Naive thymus-derived CD4-positive, alpha-beta T cell (primary cell): ENCODE measurements around the gene XCL2. TPM values are rescaled to one million over a fixed set of nuclear protein-coding genes. Genes with fewer than 3 reads are reported as not detected.
"Not testable (repeated sequence)": the region's sequence is repeated elsewhere in the genome, so short reads cannot be mapped to it uniquely, and the experiment has no call there.

Experiments used
- ATAC-seq: fragments of 150-1000 bp; cut with Tn5 transposase; 2 replicates; pipeline ENCODE4 v1.10.0; 2021; ENCODE audit warnings: mild to moderate bottlenecking, moderate library complexity
- CTCF ChIA-PET: fragments of 350-600 bp; sonication (Branson Sonifier 250); formaldehyde crosslinking; loops from one replicate; lab custom pipeline; 2021; ENCODE audit warnings: antibody characterized with exemption; lab: Charles Lee
- POLR2A ChIA-PET: fragments of 350-600 bp; sonication (Branson Sonifier 250); formaldehyde crosslinking; loops from one replicate; lab custom pipeline; 2021; ENCODE audit warnings: antibody characterized with exemption, inconsistent platforms; lab: Charles Lee
- DNase-seq, 9 donors: peaks; one replicate each; pipeline versions ENCODE4 v3.0.0 to v3.0.0-alpha.2; 2020 to 2022; ENCODE audit warnings: mixed read lengths in 1 of 9
- H3K27ac ChIP-seq: one replicate; pipeline ENCODE4 v1.7.0; 2013; ENCODE audit warnings: mild to moderate bottlenecking, low read depth, low read length, moderate library complexity
- H3K27me3 ChIP-seq, 2 donors: one replicate each; pipeline ENCODE4 v1.7.0; 2013; ENCODE audit warnings: low read length in 2 of 2, mild to moderate bottlenecking in 2 of 2, moderate library complexity in 2 of 2; ENCODE audit not compliant: control insufficient read depth in 2 of 2, insufficient read depth in 2 of 2
- H3K36me3 ChIP-seq, 3 experiments: 1 replicate in 2 of 3; 2 replicates in 1 of 3; pipeline ENCODE4 v1.7.0; 2013; ENCODE audit warnings: low read length in 3 of 3, mild to moderate bottlenecking in 3 of 3, moderate library complexity in 1 of 3; ENCODE audit not compliant: insufficient read depth in 3 of 3, control insufficient read depth in 2 of 3
- H3K4me1 ChIP-seq, 2 donors: one replicate each; pipeline ENCODE4 v1.7.0; 2013; ENCODE audit warnings: low read length in 2 of 2, mild to moderate bottlenecking in 2 of 2, moderate library complexity in 1 of 2; ENCODE audit not compliant: control insufficient read depth in 2 of 2, insufficient read depth in 2 of 2
- H3K4me3 ChIP-seq: 2 replicates; pipeline ENCODE4 v1.7.0; 2013; ENCODE audit warnings: mild to moderate bottlenecking, low read length
- H3K9me3 ChIP-seq, 3 experiments: 1 replicate in 2 of 3; 2 replicates in 1 of 3; pipeline ENCODE4 v1.7.0; 2013; ENCODE audit warnings: low read length in 3 of 3; ENCODE audit not compliant: control insufficient read depth in 2 of 3
- H3K27ac Mint-ChIP-seq, 9 donors: one replicate each; pipeline ENCODE4 v1.8.0; 2020 to 2022; ENCODE audit warnings: mixed read lengths in 9 of 9, mild to moderate bottlenecking in 8 of 9, moderate library complexity in 5 of 9, inconsistent platforms in 2 of 9
- H3K27me3 Mint-ChIP-seq, 5 donors: one replicate each; pipeline ENCODE4 v1.8.0; 2021 to 2022; ENCODE audit warnings: mixed read lengths in 5 of 5, mild to moderate bottlenecking in 1 of 5
- H3K36me3 Mint-ChIP-seq, 5 donors: one replicate each; pipeline ENCODE4 v1.8.0; 2020 to 2022; ENCODE audit warnings: mixed read lengths in 5 of 5, mild to moderate bottlenecking in 3 of 5, inconsistent platforms in 1 of 5
- H3K4me1 Mint-ChIP-seq, 7 donors: one replicate each; pipeline ENCODE4 v1.8.0; 2020 to 2022; ENCODE audit warnings: mixed read lengths in 7 of 7, mild to moderate bottlenecking in 3 of 7, inconsistent platforms in 1 of 7
- H3K4me3 Mint-ChIP-seq, 10 donors: one replicate each; pipeline ENCODE4 v1.8.0; 2020 to 2022; ENCODE audit warnings: mild to moderate bottlenecking in 10 of 10, mixed read lengths in 10 of 10, moderate library complexity in 6 of 10, inconsistent platforms in 2 of 10
- H3K9me3 Mint-ChIP-seq, 11 donors: one replicate each; pipeline ENCODE4 v1.8.0; 2020 to 2022; ENCODE audit warnings: mixed read lengths in 11 of 11, mild to moderate bottlenecking in 4 of 11, inconsistent platforms in 1 of 11, moderate library complexity in 1 of 11
- intact Hi-C, 2 donors: fragments of 100-400 bp; cut with micrococcal nuclease; formaldehyde crosslinking; loops; one replicate each; pipeline ENCODE4 v1.15.1; 2023
- polyA plus RNA-seq, 2 donors: library from polyadenylated mRNA; unstranded; fragments of 300-500 nt; fragmentation: Illumina TruSeq; gene quantifications; one replicate each; pipeline ENCODE4 v1.2.3, GENCODE V29; 2021
- total RNA-seq, 6 experiments: library from RNA in 5 of 6; stranded (reverse) in 5 of 6; gene quantifications; 1 replicate in 5 of 6; 2 replicates in 1 of 6; pipeline ENCODE4 v1.2.3 and lab custom pipeline; 2021 to 2026

The XCL2 gene, protein sequence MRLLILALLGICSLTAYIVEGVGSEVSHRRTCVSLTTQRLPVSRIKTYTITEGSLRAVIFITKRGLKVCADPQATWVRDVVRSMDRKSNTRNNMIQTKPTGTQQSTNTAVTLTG
- total RNA-seq = 1 to 10 TPM in 3 of 5 experiments, not detected in 2; 2.7 to 7.0 (median 3.0) TPM
- polyA plus RNA-seq = under 1 TPM in 1 of 2 donors, not detected in 1; 0.61 TPM
- not detected for total RNA-seq (lab: John Stamatoyannopoulos, UW)

DNA sequence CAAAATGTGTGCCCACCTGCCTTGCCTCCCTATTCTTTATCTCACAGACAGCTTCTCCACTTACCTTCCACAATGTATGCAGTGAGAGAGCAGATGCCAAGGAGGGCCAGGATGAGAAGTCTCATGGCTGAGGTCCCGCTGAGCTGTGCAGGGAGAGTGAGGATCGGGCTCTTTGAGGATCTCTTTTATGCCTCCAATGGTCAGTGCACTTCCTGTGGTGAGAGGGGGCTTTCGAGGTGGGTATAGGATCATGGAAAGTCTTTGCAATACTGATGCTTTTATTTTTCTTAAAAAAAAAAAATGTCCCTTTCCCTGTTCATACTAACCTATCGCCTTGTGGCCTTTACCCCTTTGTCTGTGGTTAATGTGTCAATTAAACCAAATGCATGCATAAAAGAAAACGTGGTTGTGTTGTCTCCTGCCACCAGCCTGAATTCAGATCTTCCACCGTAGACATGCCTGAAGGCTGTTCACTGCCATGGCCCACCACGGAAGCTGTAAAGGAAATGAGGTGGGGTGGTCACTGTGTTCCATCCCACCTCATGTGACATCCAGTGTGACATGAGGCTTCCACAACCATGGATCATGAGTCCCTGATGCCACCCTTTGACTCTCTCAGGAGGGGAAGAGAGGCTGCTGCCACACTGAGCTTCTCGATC lies at the start of gene XCL2:
Gene XCL2, minus strand, starts transcription at position 158 of the 659 bp plus-strand sequence. Its CDS starts 33 bp downstream, at position 125.
- H3K27ac ChIP-seq, H3K4me1 ChIP-seq, POLR2A ChIA-PET, intact Hi-C loops, H3K36me3 ChIP-seq, CTCF ChIA-PET, H3K27me3 ChIP-seq, DNase-seq, H3K9me3 ChIP-seq: not testable (repeated sequence)
- ATAC-seq = peak; percentile 31
- H3K9me3 Mint-ChIP-seq = peaks cover 0 to 21% (median 5%) of the 10 kb centered on the region in 11 donors
- peaks cover 0 to 36% (median 0%) of the 10 kb centered on the region in 5 donors for H3K36me3 Mint-ChIP-seq
- H3K27me3 Mint-ChIP-seq = peaks cover 0 to 16% (median 0%) of the 10 kb centered on the region in 5 donors
- peak within 1 kb of the TSS; percentile 20 for H3K4me3 ChIP-seq
- peaks cover 10 to 27% (median 21%) of the 10 kb centered on the region in 7 donors for H3K4me1 Mint-ChIP-seq
- peak within 1 kb of the TSS in 1 of 10 donors; percentile 66 for H3K4me3 Mint-ChIP-seq
- peak within 1 kb of the TSS in 2 of 9 donors; percentile 20 to 21 for H3K27ac Mint-ChIP-seq

DNA sequence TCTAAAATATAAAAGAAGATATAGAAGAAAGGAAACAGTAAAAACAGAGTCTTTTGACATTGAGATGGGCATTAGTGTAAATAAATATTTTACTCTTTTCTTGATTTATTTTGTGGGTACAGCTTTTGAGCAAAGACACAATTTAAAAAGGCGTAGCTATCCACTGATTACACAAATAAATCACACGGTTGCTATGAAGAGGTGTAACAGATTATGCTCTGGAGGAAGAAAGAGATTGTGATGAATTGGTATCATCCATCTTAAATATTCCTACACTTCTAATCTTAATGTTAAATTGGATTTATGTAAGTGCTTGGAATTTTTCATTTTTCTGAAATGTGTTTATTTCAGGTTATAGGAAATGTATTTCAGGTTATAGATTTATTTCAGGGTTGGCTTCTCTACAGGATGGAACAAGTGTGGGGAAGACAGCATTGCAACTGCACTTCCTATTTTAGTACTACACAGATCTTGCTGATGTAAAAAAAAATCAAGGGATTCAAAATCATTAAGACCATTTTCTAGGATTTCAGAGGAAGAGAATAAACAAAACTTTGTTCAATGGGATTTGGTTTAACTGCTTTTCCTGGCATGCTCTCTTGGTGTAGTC lies 47.9 kb upstream of the XCL2 start:
- intact Hi-C loops = no loop called here
- H3K9me3 Mint-ChIP-seq = peaks cover 0 to 7% (median 0%) of the 10 kb centered on the region in 11 donors
- CTCF ChIA-PET = no interaction called here

DNA sequence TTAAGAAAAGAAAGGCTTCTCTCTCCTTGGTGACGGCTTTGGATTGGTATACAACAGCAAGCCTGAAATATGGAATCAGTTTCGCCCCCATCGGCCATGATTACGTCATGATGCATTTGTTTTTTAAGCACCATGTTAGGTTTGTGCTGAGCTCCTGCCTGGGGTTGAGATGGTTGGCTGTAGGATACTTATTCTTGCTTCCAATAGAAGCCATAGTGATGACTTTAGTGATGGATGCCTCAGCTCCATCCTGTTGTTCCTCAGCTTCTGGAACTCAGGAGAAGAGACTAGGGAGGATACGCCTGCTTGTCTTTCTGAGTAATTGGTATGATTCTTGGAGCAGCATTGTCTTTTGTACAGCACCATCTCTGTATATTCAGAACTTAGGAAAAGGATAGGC lies 47.3 kb upstream of the XCL2 start:
- intact Hi-C loops = no loop called here
- H3K27me3 Mint-ChIP-seq = peaks cover 0 to 7% (median 0%) of the 10 kb centered on the region in 5 donors
- H3K36me3 Mint-ChIP-seq = peaks cover 0 to 6% (median 0%) of the 10 kb centered on the region in 5 donors
- H3K4me1 Mint-ChIP-seq = peaks cover 0 to 2% (median 0%) of the 10 kb centered on the region in 7 donors
- no peak overlapping the region for H3K4me3 Mint-ChIP-seq
- H3K27ac Mint-ChIP-seq = no peak overlapping the region
- DNase-seq (no peak), ATAC-seq (no peak)
- no peaks in the 10 kb centered on the region for H3K9me3 ChIP-seq
- ChIA-PET POLR2A (no interaction called here), CTCF (interaction anchor here (0.8 kb wide), 1 partner anchor 148 kb away, joined by 3 read pairs; no protein-coding TSS in a partner anchor)
- H3K27me3 ChIP-seq = no peaks in the 10 kb centered on the region
- no peak overlapping the region for H3K27ac ChIP-seq
- H3K4me3 ChIP-seq = no peak overlapping the region
- peaks cover 0 to 8% (median 0%) of the 10 kb centered on the region in 11 donors for H3K9me3 Mint-ChIP-seq
- no peaks in the 10 kb centered on the region for H3K36me3 ChIP-seq
- H3K4me1 ChIP-seq = no peaks in the 10 kb centered on the region

More for the DNA sequence above, 47.9 kb upstream of the XCL2 start:
- POLR2A ChIA-PET = no interaction called here
- Histone ChIP-seq H3K4me3 (no peak overlapping the region), H3K27ac (no peak overlapping the region), H3K27me3 (no peaks in the 10 kb centered on the region), H3K9me3 (no peaks in the 10 kb centered on the region), H3K36me3 (no peaks in the 10 kb centered on the region), H3K4me1 (no peaks in the 10 kb centered on the region)
- Mint-ChIP-seq H3K27ac (no peak overlapping the region), H3K4me3 (no peak overlapping the region), H3K36me3 (peaks cover 0 to 6% (median 0%) of the 10 kb centered on the region in 5 donors), H3K4me1 (peaks cover 0 to 2% (median 0%) of the 10 kb centered on the region in 7 donors), H3K27me3 (peaks cover 0 to 7% (median 0%) of the 10 kb centered on the region in 5 donors)
- DNase-seq = no peak
- ATAC-seq = no peak

DNA sequence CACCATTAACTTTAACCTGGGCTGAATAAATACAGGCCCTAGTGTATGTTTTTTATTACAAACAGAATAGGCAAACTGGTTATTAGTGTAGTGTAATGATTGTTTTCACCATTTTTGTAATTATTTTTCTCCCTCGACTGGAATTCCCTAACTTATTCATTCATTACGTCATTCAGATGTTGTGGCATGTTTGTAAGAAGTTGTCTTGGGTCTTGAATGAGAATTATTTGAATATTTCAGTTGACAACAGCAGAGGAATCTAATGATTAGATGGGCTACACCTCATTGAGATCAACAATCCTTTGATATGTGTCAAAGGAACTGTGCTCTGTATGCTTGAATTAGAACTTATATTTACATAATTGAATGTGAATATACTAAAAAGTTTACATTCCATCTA lies 45.4 kb upstream of the XCL2 start:
- Mint-ChIP-seq H3K4me3 (no peak overlapping the region), H3K27ac (no peak overlapping the region), H3K4me1 (no peaks in the 10 kb centered on the region), H3K36me3 (peaks cover 0 to 8% (median 0%) of the 10 kb centered on the region in 5 donors), H3K27me3 (peaks cover 0 to 7% (median 0%) of the 10 kb centered on the region in 5 donors), H3K9me3 (peaks cover 0 to 14% (median 0%) of the 10 kb centered on the region in 11 donors)
- intact Hi-C loops = no loop called here
- Histone ChIP-seq H3K27ac (no peak overlapping the region), H3K4me3 (no peak overlapping the region), H3K9me3 (no peaks in the 10 kb centered on the region), H3K36me3 (no peaks in the 10 kb centered on the region), H3K4me1 (no peaks in the 10 kb centered on the region), H3K27me3 (no peaks in the 10 kb centered on the region)
- ATAC-seq (no peak), DNase-seq (no peak)
- CTCF ChIA-PET = no interaction called here
- POLR2A ChIA-PET = no interaction called here

DNA sequence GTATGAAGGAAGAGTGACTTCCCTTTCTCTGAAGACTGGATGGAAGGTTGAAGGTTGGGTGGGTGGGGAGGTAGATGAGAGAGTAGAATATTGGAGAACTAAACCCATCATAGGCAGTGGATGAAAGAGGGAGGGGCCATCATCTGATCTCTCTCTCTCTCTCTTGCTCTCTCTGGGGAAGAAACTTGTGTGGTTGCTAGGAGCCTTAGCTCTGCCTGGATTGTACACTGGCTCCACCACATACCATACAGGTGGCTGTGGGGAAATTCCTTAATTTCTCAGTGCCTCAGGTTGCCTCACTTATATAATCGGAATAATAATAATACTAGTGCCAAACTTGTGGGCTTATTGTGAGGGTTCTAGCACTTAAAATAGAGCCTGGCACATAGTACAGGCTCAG lies 42.1 kb upstream of the XCL2 start:
- POLR2A ChIA-PET = no interaction called here
- no peak overlapping the region for H3K4me3 Mint-ChIP-seq
- H3K27me3 Mint-ChIP-seq = peaks cover 0 to 2% (median 0%) of the 10 kb centered on the region in 5 donors
- no peaks in the 10 kb centered on the region for H3K4me1 Mint-ChIP-seq
- H3K36me3 Mint-ChIP-seq = peaks cover 0 to 8% (median 0%) of the 10 kb centered on the region in 5 donors
- CTCF ChIA-PET = interaction anchor here (1.8 kb wide), 1 partner anchor 146 kb away, joined by 11 read pairs; no protein-coding TSS in a partner anchor
- H3K27me3 ChIP-seq = no peaks in the 10 kb centered on the region
- no peak for ATAC-seq
- no peak for DNase-seq
- H3K27ac ChIP-seq = no peak overlapping the region
- no peaks in the 10 kb centered on the region for H3K36me3 ChIP-seq
- intact Hi-C loops = no loop called here
- no peaks in the 10 kb centered on the region for H3K9me3 ChIP-seq
- H3K4me3 ChIP-seq = no peak overlapping the region
- peaks cover 0 to 14% (median 0%) of the 10 kb centered on the region in 11 donors for H3K9me3 Mint-ChIP-seq
- no peaks in the 10 kb centered on the region for H3K4me1 ChIP-seq
- no peak overlapping the region for H3K27ac Mint-ChIP-seq

DNA sequence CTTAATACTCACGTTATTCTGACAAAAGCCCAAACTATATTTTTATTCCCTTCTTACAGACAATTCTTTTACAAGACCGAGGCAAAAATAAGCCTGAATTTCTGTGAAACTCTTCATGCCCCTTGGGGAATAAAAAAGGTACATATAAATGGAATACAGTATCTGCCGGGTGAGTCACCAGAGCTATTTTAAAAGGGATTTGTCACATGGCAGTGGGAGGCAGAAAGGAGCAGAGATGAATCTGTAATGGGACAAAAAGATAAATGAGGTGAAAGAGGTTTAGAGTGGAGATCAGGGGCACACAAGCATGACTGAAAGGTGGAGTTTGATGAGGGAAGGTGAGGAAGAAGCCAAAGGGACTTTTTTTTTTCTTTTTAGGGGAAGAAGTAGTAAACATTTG lies 41.4 kb upstream of the XCL2 start:
- Histone ChIP-seq H3K4me3 (no peak overlapping the region), H3K27ac (no peak overlapping the region), H3K27me3 (no peaks in the 10 kb centered on the region), H3K9me3 (no peaks in the 10 kb centered on the region), H3K4me1 (no peaks in the 10 kb centered on the region), H3K36me3 (no peaks in the 10 kb centered on the region)
- H3K27me3 Mint-ChIP-seq = peaks cover 0 to 2% (median 0%) of the 10 kb centered on the region in 5 donors
- ChIA-PET CTCF (interaction anchor here (1.8 kb wide), 1 partner anchor 145 kb away, joined by 11 read pairs; no protein-coding TSS in a partner anchor), POLR2A (no interaction called here)
- H3K4me1 Mint-ChIP-seq = no peaks in the 10 kb centered on the region
- H3K27ac Mint-ChIP-seq = no peak overlapping the region
- H3K36me3 Mint-ChIP-seq = peaks cover 0 to 8% (median 0%) of the 10 kb centered on the region in 5 donors
- no peak for ATAC-seq
- H3K4me3 Mint-ChIP-seq = no peak overlapping the region
- H3K9me3 Mint-ChIP-seq = peaks cover 0 to 14% (median 0%) of the 10 kb centered on the region in 11 donors
- DNase-seq = no peak
- intact Hi-C loops = no loop called here
